Measurements from ENCODE around the gene LEKR1.

The LEKR1 gene

DNA sequence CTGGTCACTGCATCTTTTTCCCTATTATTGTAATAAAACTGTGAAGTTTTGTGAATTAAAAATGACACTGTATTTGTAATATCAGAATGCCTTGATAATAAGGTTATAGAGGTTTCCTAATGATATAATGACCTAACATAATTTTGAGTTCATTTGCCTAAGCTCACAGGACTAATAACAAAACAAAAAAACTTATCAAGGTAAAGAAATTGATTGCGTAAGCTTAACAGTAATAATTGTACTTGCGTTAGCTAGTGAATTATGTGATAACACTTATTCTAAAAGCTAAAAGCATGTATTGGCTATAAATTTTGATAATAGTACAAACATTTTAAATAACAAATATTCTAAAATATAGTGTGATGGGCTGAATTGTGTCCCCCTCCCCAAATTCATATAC lies 112.6 kb downstream of the LEKR1 start:
- TF ChIP-seq, protein P1, sequence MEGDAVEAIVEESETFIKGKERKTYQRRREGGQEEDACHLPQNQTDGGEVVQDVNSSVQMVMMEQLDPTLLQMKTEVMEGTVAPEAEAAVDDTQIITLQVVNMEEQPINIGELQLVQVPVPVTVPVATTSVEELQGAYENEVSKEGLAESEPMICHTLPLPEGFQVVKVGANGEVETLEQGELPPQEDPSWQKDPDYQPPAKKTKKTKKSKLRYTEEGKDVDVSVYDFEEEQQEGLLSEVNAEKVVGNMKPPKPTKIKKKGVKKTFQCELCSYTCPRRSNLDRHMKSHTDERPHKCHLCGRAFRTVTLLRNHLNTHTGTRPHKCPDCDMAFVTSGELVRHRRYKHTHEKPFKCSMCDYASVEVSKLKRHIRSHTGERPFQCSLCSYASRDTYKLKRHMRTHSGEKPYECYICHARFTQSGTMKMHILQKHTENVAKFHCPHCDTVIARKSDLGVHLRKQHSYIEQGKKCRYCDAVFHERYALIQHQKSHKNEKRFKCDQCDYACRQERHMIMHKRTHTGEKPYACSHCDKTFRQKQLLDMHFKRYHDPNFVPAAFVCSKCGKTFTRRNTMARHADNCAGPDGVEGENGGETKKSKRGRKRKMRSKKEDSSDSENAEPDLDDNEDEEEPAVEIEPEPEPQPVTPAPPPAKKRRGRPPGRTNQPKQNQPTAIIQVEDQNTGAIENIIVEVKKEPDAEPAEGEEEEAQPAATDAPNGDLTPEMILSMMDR (IDR thresholded peaks at IDR 0.05; ENCODE audit: low read depth, low read length): no peak
- DNase-seq (ENCODE audit: extremely low read depth, low read depth): no peak

DNA sequence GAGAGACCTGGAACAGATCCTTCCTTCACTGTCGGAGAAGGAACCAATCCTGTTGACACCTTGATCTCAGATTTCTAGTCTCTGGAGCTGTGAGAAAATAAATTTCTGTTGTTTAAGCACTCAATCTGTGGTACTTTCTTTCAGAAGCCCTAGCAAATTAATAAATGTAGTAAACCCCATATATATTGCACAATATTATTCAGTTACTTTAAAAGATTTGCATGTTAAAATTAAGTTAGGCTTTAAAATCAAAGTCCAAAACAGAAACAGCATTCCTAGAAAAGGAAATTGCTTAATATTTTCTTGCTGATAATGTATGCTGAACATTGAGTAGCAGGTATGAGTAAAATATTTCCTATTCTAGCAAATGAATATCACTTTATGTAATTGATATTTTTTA lies 113.2 kb downstream of the LEKR1 start:
- no peak for DNase-seq (ENCODE audit: extremely low read depth, low read depth)
- TF ChIP-seq, protein P1 (IDR thresholded peaks at IDR 0.05; ENCODE audit: low read depth, low read length): no peak

DNA sequence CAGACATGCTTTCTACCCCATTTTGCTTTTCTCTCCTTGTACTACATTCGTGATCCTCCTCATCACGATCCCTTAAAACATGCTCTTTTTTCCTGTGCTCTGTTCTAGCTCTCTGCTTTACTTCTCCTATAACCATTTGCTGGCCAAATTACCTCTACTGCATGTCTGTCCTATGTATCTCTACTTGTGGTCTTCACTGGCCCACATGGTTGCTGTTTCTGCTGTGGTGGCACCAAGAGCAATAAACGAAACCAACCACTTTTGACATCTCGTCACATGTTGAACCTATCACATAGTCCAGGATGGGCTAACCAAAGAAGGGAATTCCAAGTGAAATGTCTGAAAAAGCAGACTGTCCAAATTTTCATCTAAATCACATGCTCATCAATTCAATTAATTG lies 115.2 kb downstream of the LEKR1 start:
- TF ChIP-seq, protein P1 (IDR thresholded peaks at IDR 0.05; ENCODE audit: low read depth, low read length): no peak
- DNase-seq (ENCODE audit: extremely low read depth, low read depth): no peak

DNA sequence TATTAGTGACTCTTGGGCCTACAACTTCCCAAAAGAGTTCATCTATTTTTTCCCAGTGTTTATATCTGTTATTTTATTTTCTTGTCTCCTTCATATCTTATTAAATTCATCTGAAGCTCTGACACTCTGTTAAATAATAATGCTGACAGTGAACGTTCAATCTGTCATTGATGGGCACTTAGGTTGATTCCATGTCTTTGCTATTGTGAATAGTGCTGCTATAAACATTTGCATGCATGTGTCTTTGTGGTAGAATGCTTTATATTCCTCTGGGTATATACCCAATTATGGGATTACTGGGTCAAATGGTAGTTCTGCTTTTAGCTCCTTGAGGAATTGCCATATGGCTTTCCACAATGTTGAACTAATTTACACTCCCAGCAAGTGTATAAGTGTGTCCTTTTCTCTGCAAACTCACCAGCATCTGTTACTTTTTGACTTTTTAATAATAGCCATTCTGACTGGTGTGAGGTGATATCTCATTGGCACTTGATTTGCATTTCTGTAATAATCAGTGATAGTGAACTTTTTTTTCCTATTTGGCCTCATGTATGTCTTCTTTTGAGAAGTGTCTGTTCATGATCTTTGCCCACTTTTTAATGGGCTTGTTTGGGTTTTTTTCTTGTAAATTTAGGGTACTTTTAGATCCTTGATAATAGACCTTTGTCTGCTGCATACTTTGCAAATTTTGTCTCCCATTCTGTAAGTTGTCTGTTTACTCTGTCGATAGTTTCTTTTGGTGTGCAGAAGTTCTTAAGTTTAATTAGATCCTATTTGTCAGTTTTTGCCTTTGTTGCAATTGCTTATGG lies 122.5 kb downstream of the LEKR1 start:
- DNase-seq (ENCODE audit: extremely low read depth, low read depth): no peak
- TF ChIP-seq, protein P1 (IDR thresholded peaks at IDR 0.05; ENCODE audit: low read depth, low read length): no peak

DNA sequence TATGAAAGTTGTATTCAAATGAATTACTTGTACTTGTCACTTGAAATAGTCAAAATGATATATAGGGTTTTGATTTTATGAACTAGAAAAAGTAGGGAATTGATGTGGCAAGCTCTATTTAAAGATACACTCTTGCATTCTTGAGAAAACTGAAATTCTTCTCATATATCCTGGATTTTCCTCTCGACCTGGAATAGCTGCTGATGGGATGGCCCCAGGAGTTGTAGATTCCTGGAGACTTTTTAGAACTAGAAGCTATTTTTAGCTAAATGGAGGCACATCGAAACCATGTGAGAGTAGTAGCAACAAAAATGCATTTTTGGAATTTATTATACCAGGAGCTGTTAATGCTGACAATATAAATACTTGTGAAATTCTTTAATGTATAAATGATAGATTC lies 125.9 kb downstream of the LEKR1 start:
- TF ChIP-seq, protein P1 (IDR thresholded peaks at IDR 0.05; ENCODE audit: low read depth, low read length): no peak
- no peak for DNase-seq (ENCODE audit: extremely low read depth, low read depth)

DNA sequence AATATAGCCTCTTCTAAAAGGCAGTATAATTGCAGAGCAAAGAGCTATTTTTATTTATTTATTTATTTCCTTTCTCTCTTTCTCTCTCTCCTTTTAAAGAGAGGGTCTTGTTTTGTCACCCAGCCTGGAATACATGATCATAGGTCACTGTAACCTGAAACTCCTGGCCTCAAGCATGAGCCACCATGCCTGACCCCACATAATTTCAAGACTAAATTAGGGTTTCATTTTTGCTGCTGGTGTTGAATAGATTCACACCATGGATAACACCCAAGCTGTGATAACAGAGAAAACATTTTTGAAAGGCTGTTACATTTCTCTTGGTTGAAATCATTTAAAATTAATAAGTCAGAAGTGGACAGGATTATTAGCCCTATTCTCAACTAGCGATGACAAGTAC lies 131.6 kb downstream of the LEKR1 start:
- TF ChIP-seq, protein P1 (IDR thresholded peaks at IDR 0.05; ENCODE audit: low read depth, low read length): no peak
- no peak for DNase-seq (ENCODE audit: extremely low read depth, low read depth)

DNA sequence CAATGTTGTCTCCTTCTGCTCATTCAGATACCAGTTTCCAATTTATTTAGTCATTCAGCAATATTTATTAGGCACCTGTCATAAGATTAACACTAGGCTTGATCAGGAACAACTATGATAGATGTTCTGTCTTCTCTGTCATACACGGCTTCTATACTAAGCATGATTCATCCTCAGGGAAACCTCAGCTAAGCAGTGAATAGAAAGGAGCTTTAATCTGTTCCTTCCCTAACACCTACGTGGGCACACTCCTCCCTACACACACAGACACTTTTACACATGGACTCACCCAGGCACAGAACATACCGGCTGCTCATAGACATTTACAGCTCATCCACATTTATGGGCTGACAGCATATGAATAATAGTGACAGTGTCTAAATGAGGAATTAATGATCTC lies 136.9 kb downstream of the LEKR1 start:
- DNase-seq (ENCODE audit: extremely low read depth, low read depth): no peak
- TF ChIP-seq, protein P1 (IDR thresholded peaks at IDR 0.05; ENCODE audit: low read depth, low read length): no peak

Data from AG09319 (cell line).